ENCODE data around the gene FNDC1. TPM values are rescaled to one million over a fixed set of nuclear protein-coding genes. Genes with fewer than 3 reads are reported as not detected.

FNDC1 gene
- total and polyA plus RNA-seq, 10 of the 15 experiments (the other 5 are each of a cell fraction or from before 2014, with no cell fraction given): not detected

GRCh38 chr6:159308198-159308597, 139.0 kb downstream of the FNDC1 start:
- FAIRE-seq: no peak
- no peaks in the 10 kb centered on the region for H3K36me3 ChIP-seq (ENCODE audit: control insufficient read depth in 2 of 2, insufficient read depth in 2 of 2, low read length in 1 of 2)
- TF ChIP-seq WRNIP1 (IDR thresholded peaks at IDR 0.05; ENCODE audit: borderline replicate concordance, low read depth, low read length) (no peak), SREBF1 (IDR thresholded peaks at IDR 0.05; ENCODE audit: low read length) (no peak), RB1 (IDR thresholded peaks at IDR 0.05; ENCODE audit: borderline replicate concordance) (no peak), EP300 (IDR thresholded peaks at IDR 0.05; ENCODE audit: borderline replicate concordance in 1 of 2, control insufficient read depth in 1 of 2, low read depth in 2 of 2, low read length in 2 of 2) (no peak), JUND (IDR thresholded peaks at IDR 0.05; ENCODE audit: low read depth, low read length) (no peak), BACH1 (IDR thresholded peaks at IDR 0.05; ENCODE audit: borderline replicate concordance) (no peak), KLF5 (IDR thresholded peaks at IDR 0.05; ENCODE audit: partially characterized antibody) (no peak), PRDM15 (CRISPR knock-in tag; IDR thresholded peaks at IDR 0.05) (no peak), SMAD1 (IDR thresholded peaks at IDR 0.05; ENCODE audit: low read depth, partially characterized antibody) (no peak), FOS (IDR thresholded peaks at IDR 0.05; ENCODE audit: borderline replicate concordance, extremely low read depth, insufficient read length) (no peak), MAX (IDR thresholded peaks at IDR 0.05; ENCODE audit: low read depth, low read length) (no peak), CREM (IDR thresholded peaks at IDR 0.05; ENCODE audit: low read depth) (no peak), ZSCAN29 (IDR thresholded peaks at IDR 0.05) (no peak), PBX3 (IDR thresholded peaks at IDR 0.05; ENCODE audit: insufficient replicate concordance, low read depth, low read length) (no peak), CTCF (IDR thresholded peaks at IDR 0.05 in 2 of 3, conservative IDR thresholded peaks at IDR 0.05 in 1 of 3; ENCODE audit: control insufficient read depth in 2 of 3, extremely low read depth in 1 of 3, insufficient read depth in 1 of 3, low read depth in 3 of 3, low read length in 3 of 3) (no peak), SMARCA5 (IDR thresholded peaks at IDR 0.05) (no peak), SUPT20H (IDR thresholded peaks at IDR 0.05; ENCODE audit: borderline replicate concordance, control insufficient read depth, low read depth, low read length) (no peak)
- H3K27ac ChIP-seq (ENCODE audit: control insufficient read depth, insufficient read depth): no peak overlapping the region
- H3K9me3 ChIP-seq (replicated peaks; ENCODE audit: control insufficient read depth, insufficient read depth, low read length): no peaks in the 10 kb centered on the region
- CTCF ChIA-PET: interaction anchor here (0.8 kb wide), 1 partner anchor 56 kb away, joined by 4 read pairs; no protein-coding TSS in a partner anchor
- H3K79me2 ChIP-seq (ENCODE audit: control insufficient read depth, insufficient read depth, low read length): no peaks in the 10 kb centered on the region
- H3K27me3 ChIP-seq (replicated peaks in 1 of 2; ENCODE audit: control insufficient read depth in 2 of 2, insufficient read depth in 2 of 2, low read length in 1 of 2): no peaks in the 10 kb centered on the region; a peak in 2 of 4 replicates
- RAD21 ChIA-PET (ENCODE audit: unreplicated experiment): no interaction called here
- DNase-seq (ENCODE audit: low read depth, low spot score): no peak
- SMC1A ChIA-PET (ENCODE audit: uncharacterized antibody, unreplicated experiment): interaction anchor here (0.5 to 1.7 kb wide), 2 partner anchors 13 to 948 kb away, joined by 3 to 4 read pairs; no protein-coding TSS in a partner anchor
- POLR2A ChIA-PET: no interaction called here
- no peak overlapping the region for H3K4me2 ChIP-seq (ENCODE audit: control insufficient read depth, insufficient read depth)
- whole genome bisulfite sequencing (ENCODE audit: insufficient coverage, insufficient replicate concordance, low lambda C conversion rate, missing lambda C conversion rate): 0% methylated on average over 1 of the region's 1 CpG
- no TSS peak for BruUV-seq (replicated peaks)
- H3K9ac ChIP-seq (ENCODE audit: control insufficient read depth, insufficient read depth, low read length): no peak overlapping the region
- in situ Hi-C loops (cut with MboI) (no loop called here), intact Hi-C loops (cut with micrococcal nuclease; ENCODE audit: unreplicated experiment) (no loop called here)
- no peak overlapping the region for H2AFZ ChIP-seq (ENCODE audit: control insufficient read depth, low read depth, low read length)
- no peaks in the 10 kb centered on the region for H4K20me1 ChIP-seq (ENCODE audit: control insufficient read depth, insufficient read depth)
- no peak overlapping the region for H3K4me3 ChIP-seq
- H3K4me1 ChIP-seq (ENCODE audit: control insufficient read depth, insufficient read depth, low read length): no peaks in the 10 kb centered on the region
- ATAC-seq: no peak
